Neural cell (in vitro differentiated cells): Measurements from ENCODE around the gene LCT. TPM values are rescaled to one million over a fixed set of nuclear protein-coding genes. Genes with fewer than 3 reads are reported as not detected.

Source experiments
- H2AFZ ChIP-seq: fragments of 200-600, 300-800 bp; sonication (generic), shearing (Covaris generic); 2 replicates; pipeline ENCODE4 v1.6.0; 2014; ENCODE audit warnings: low read depth, mild to moderate bottlenecking, antibody characterized with exemption, low read length, moderate library complexity
- H3F3A ChIP-seq: fragments of 200-600 bp; shearing (Covaris generic); 2 replicates; pipeline ENCODE4 v1.6.1; 2016; ENCODE audit warnings: mild to moderate bottlenecking, moderate library complexity, mixed read lengths, antibody characterized with exemption, low read length; ENCODE audit not compliant: insufficient read depth, poor library complexity, severe bottlenecking
- H3K27ac ChIP-seq: fragments of 200-600, 300-800 bp; sonication (generic), shearing (Covaris generic); 2 replicates; pipeline ENCODE4 v1.5.1; 2014; ENCODE audit warnings: mild to moderate bottlenecking, low read length, moderate library complexity
- H3K27me3 ChIP-seq: fragments of 300-800, 200-600 bp; sonication (generic), shearing (Covaris generic); 2 replicates; pipeline ENCODE4 v1.6.0; 2014; ENCODE audit warnings: mild to moderate bottlenecking, low read depth, low read length, moderate library complexity; ENCODE audit not compliant: insufficient read depth
- H3K36me3 ChIP-seq: fragments of 300-800, 200-600 bp; sonication (generic), shearing (Covaris generic); 2 replicates; pipeline ENCODE4 v1.5.1; 2014; ENCODE audit warnings: mild to moderate bottlenecking, antibody characterized with exemption, low read length, moderate library complexity; ENCODE audit not compliant: insufficient read depth
- H3K4me2 ChIP-seq: fragments of 300-800, 200-600 bp; sonication (generic), shearing (Covaris generic); 2 replicates; pipeline ENCODE4 v1.6.0; 2014; ENCODE audit warnings: mild to moderate bottlenecking, low read length
- H3K4me3 ChIP-seq: fragments of 300-800, 200-600 bp; sonication (generic), shearing (Covaris generic); 2 replicates; pipeline ENCODE4 v1.5.1; 2014; ENCODE audit warnings: mild to moderate bottlenecking, low read length, moderate library complexity
- H3K79me2 ChIP-seq: fragments of 200-600 bp; shearing (Covaris generic); replicated peaks from 2 replicates; pipeline ENCODE4 v1.6.0; 2014; ENCODE audit warnings: mild to moderate bottlenecking, low read length, moderate library complexity; ENCODE audit not compliant: insufficient read depth
- H3K9ac ChIP-seq: fragments of 300-800, 200-600 bp; sonication (generic), shearing (Covaris generic); 2 replicates; pipeline ENCODE4 v1.6.1; 2016; ENCODE audit warnings: mild to moderate bottlenecking, low read length, mixed read lengths
- H3K9me2 ChIP-seq: fragments of 200-600 bp; shearing (Covaris generic); 2 replicates; pipeline ENCODE4 v1.6.1; 2016; ENCODE audit warnings: mild to moderate bottlenecking, low read length, mixed read lengths; ENCODE audit not compliant: insufficient read depth
- H3K9me3 ChIP-seq: fragments of 200-600, 300-800 bp; sonication (generic), shearing (Covaris generic); 2 replicates; pipeline ENCODE4 v1.6.1; 2016; ENCODE audit warnings: mild to moderate bottlenecking, mixed run types, low read length, moderate library complexity, mixed read lengths
- H4K20me1 ChIP-seq: fragments of 200-600 bp; shearing (Covaris generic); 2 replicates; pipeline ENCODE4 v1.6.1; 2016; ENCODE audit warnings: mild to moderate bottlenecking, mixed run types; ENCODE audit not compliant: insufficient read depth
- EP300 ChIP-seq: fragments of 450-650 bp; conservative IDR thresholded peaks from 2 replicates; pipeline ENCODE4 v1.6.1; 2014; ENCODE audit warnings: antibody characterized with exemption, mild to moderate bottlenecking, moderate library complexity; ENCODE audit not compliant: poor library complexity, severe bottlenecking
- EZH2 ChIP-seq: fragments of 200-600, 300-800 bp; shearing (Covaris generic), sonication (generic); IDR thresholded peaks from 2 replicates; pipeline ENCODE4 v1.6.1; 2014; ENCODE audit warnings: antibody characterized with exemption, low read length, borderline replicate concordance, mild to moderate bottlenecking; ENCODE audit not compliant: insufficient read depth, poor library complexity, severe bottlenecking
- MXI1 ChIP-seq: fragments of 450-650 bp; conservative IDR thresholded peaks from 2 replicates; pipeline ENCODE4 v1.6.1; 2014; ENCODE audit warnings: antibody characterized with exemption, mild to moderate bottlenecking; ENCODE audit not compliant: poor library complexity, severe bottlenecking
- POLR2AphosphoS5 ChIP-seq: IDR thresholded peaks from 2 replicates; pipeline ENCODE4 v1.6.1; 2012
- RAD21 ChIP-seq: fragments of 450-650 bp; conservative IDR thresholded peaks from 2 replicates; pipeline ENCODE4 v1.6.1; 2014; ENCODE audit warnings: antibody characterized with exemption, mild to moderate bottlenecking, moderate library complexity
- REST ChIP-seq: IDR thresholded peaks from 2 replicates; pipeline ENCODE4 v1.6.1; 2012; ENCODE audit warnings: borderline replicate concordance
- SMC3 ChIP-seq: fragments of 450-650 bp; conservative IDR thresholded peaks from 2 replicates; pipeline ENCODE4 v1.6.1; 2014; ENCODE audit warnings: antibody characterized with exemption, mild to moderate bottlenecking, moderate library complexity; ENCODE audit not compliant: poor library complexity
- TAF1 ChIP-seq: IDR thresholded peaks from 2 replicates; pipeline ENCODE4 v1.6.1; 2012; ENCODE audit warnings: low read depth
- polyA plus RNA-seq: library from polyadenylated mRNA; depleted of rRNA; stranded (reverse); fragments of >200 nt; gene quantifications from 2 replicates; pipeline ENCODE4 v1.2.3, GENCODE V29; 2014
- TF ChIP-seq, protein P1 (sequence below): fragments of 450-650 bp; IDR thresholded peaks from 2 replicates; pipeline ENCODE4 v1.5.1; 2014; ENCODE audit warnings: antibody characterized with exemption, mild to moderate bottlenecking, moderate library complexity; ENCODE audit not compliant: poor library complexity, severe bottlenecking

LCT gene
- polyA plus RNA-seq, 1 donor from 2014 or later: not detected

GRCh38 chr2:135786823-135787222, 50.2 kb downstream of the LCT start:
- H3K4me3 ChIP-seq: no peak overlapping the region
- H3F3A ChIP-seq: no peaks in the 10 kb centered on the region
- no peak overlapping the region for H3K4me2 ChIP-seq
- H3K79me2 ChIP-seq: no peaks in the 10 kb centered on the region
- H3K36me3 ChIP-seq: no peaks in the 10 kb centered on the region
- H3K9me3 ChIP-seq: no peaks in the 10 kb centered on the region
- H2AFZ ChIP-seq: no peak overlapping the region
- H3K27me3 ChIP-seq: no peaks in the 10 kb centered on the region
- H3K9me2 ChIP-seq: no peaks in the 10 kb centered on the region
- H3K27ac ChIP-seq: no peak overlapping the region
- TF ChIP-seq EP300 (no peak), TAF1 (no peak), SMC3 (no peak), EZH2 (no peak), MXI1 (no peak), RAD21 (no peak), POLR2AphosphoS5 (no peak), REST (no peak)
- TF ChIP-seq, protein P1, sequence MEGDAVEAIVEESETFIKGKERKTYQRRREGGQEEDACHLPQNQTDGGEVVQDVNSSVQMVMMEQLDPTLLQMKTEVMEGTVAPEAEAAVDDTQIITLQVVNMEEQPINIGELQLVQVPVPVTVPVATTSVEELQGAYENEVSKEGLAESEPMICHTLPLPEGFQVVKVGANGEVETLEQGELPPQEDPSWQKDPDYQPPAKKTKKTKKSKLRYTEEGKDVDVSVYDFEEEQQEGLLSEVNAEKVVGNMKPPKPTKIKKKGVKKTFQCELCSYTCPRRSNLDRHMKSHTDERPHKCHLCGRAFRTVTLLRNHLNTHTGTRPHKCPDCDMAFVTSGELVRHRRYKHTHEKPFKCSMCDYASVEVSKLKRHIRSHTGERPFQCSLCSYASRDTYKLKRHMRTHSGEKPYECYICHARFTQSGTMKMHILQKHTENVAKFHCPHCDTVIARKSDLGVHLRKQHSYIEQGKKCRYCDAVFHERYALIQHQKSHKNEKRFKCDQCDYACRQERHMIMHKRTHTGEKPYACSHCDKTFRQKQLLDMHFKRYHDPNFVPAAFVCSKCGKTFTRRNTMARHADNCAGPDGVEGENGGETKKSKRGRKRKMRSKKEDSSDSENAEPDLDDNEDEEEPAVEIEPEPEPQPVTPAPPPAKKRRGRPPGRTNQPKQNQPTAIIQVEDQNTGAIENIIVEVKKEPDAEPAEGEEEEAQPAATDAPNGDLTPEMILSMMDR: no peak
- no peaks in the 10 kb centered on the region for H4K20me1 ChIP-seq
- no peak overlapping the region for H3K9ac ChIP-seq

- H3K27ac ChIP-seq: no peak overlapping the region
- no peaks in the 10 kb centered on the region for H3K27me3 ChIP-seq
- TF ChIP-seq EZH2 (no peak), REST (no peak), POLR2AphosphoS5 (no peak), SMC3 (no peak), TAF1 (no peak), EP300 (no peak), MXI1 (no peak), RAD21 (no peak)
- TF ChIP-seq, protein P1: no peak
- H3K79me2 ChIP-seq: no peaks in the 10 kb centered on the region
- H3K9me3 ChIP-seq: no peaks in the 10 kb centered on the region
- H3K36me3 ChIP-seq: no peaks in the 10 kb centered on the region
- H4K20me1 ChIP-seq: no peaks in the 10 kb centered on the region
- H3K9me2 ChIP-seq: no peaks in the 10 kb centered on the region
- no peaks in the 10 kb centered on the region for H3F3A ChIP-seq
- no peak overlapping the region for H3K4me2 ChIP-seq
- H3K9ac ChIP-seq: no peak overlapping the region
- no peak overlapping the region for H3K4me3 ChIP-seq
- H2AFZ ChIP-seq: no peak overlapping the region
Measured at GRCh38 chr2:135785032-135785431, 52.0 kb downstream of the LCT start.
